COLO829 (cell line): ENCODE data around the gene DCHS1.

Experiments used
- DNase-seq: peaks from one replicate; pipeline ENCODE4 v3.0.0; 2012; ENCODE audit warnings: low spot score

DCHS1 gene

DNA sequence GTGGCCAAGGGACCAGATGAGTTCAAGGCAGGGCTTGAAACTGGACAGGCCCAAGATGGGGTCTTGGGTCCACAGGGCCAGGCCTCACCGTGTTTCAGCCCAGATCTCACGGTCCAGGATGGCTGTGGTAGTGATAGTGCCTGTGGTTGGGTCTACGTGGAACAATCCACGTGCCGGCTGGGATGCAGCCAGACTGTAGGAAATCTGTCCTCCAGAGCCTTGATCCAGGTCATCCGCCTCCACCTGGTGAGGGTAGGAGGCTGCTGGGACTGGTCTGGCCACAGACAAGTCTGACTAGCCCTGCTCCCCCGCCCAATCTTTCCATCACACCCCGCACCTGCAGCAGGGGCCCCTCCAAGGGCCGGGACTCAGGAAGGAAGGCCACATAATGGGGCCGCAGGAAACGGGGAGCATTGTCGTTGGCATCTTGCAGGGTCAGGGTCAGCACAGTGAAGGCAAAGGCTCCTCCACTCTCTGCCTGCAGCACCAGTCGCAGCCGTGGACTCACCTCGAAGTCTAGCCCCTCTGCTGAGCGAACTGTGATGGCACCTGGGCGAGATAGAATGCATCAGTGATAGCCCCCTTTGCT is 29.7 kb downstream of the DCHS1 start:
- no peak for DNase-seq

DNA sequence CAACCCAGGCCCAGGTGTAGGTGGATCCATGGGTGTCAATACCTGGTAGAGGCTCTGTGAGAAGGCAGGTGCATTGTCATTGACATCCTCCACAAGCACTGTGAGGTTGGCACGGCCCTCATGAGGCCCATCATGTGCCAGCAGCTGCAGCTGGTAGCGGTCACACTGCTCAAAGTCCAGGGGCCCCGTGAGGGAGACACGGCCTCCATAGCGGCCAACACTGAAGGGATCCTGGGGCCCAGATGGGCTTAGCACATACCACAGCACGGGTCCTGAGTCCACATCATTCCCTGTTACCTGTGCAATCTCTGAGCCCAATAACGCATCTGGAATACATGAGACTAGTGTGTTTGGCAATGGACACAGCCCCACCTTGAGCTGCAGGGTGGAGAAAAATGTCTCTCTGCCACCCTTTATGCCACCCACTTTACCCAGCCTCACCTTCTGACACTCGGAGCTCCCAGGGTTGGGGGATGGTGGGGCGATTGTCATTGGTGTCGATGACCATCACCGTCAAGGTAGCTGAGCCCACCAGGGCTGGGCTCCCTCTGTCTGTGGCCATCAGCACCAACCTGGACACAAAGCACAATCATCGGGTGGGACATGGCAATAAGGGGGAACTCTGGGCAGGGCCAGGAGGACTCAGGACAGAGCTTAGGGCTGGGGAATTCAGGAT is 30.3 kb downstream of the DCHS1 start:
- no peak for DNase-seq

DNA sequence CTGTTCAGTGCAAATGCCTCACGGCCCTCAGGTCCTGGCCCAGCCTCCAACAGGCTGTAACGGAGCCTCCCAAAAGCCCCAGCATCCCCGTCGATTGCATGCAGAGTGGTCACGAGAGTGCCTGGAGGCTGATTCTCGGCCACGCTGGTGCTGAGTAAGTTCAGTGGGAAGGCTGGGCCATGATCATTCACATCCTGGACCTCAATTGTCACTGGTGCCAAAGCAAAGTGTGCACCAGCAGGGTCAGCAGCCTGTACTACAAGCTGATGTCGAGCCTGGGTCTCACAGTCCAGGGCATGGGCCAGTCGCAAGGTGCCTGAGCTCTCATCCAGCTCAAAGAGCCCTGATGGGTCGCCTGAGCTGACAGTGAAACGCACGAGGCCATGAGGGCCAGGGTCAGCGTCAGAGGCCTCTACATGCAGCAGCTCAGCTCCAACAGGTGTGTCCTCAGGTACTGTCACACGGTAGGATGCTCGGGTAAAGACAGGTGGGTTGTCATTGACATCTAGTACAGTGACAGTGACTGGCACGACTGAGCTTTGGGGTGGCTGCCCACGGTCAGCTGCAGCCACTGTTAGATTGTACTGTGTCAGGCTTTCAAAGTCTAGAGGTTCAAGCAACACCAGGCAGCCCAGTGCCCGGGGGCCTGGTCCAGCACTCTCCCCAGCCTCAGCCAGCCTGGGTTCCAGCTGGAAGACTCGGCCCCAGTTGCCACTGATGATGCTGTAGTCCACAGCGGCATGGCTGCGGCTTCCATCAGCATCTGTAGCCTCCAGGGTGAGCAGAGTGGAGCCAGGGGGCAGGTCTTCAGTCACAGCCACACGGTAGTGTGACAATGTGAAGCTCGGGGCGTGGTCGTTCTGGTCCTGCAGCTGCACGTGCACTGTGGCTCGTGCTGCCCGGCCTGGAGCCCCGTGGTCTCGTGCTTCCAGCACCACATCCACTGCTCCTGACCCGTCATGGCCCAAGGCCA is 31.9 kb downstream of the DCHS1 start:
- no peak for DNase-seq

DNA sequence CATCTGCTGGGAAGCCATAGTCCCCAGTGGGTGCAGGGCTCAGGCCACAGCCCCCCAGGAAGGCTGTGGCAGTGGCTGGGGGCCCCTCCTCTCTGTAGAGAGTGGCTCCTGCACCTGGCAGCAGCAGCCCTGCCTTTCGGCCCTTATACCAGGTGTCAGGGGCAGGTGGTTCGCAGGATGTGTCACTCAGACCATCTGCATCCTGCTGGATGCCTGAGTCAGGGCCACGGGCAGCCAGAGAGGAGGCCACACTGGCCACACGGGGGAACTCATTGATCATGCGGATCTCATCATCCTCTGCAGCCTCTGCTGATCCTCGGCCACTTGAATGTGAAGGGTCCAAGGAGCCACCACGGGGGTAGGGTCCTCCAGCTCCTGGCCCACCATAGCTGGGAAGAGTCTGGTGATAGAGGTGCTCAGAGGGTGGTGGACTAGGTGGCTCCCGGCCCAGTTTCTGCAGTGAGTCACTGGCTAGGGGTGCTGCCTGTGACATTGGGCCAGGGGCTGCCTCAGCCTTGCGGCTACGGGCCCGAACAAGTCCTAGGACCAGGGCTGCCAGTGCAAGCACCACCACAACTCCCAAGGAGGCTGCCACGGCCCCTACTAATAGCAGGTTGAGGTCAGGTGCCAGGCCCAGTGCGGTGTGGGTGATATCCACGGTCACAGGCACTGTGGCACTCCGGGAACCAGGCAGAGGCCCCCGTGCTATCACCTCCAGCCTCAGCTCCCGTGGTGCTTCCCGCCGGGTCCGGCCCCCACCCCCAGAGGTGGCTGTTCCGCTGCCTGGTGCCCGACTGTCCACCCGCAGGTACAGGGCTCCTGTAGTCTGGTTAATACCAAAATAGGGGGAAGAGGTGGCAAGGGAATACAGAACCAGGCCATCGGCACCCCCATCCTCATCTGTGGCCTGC is 33.1 kb downstream of the DCHS1 start:
- DNase-seq = no peak

DNA sequence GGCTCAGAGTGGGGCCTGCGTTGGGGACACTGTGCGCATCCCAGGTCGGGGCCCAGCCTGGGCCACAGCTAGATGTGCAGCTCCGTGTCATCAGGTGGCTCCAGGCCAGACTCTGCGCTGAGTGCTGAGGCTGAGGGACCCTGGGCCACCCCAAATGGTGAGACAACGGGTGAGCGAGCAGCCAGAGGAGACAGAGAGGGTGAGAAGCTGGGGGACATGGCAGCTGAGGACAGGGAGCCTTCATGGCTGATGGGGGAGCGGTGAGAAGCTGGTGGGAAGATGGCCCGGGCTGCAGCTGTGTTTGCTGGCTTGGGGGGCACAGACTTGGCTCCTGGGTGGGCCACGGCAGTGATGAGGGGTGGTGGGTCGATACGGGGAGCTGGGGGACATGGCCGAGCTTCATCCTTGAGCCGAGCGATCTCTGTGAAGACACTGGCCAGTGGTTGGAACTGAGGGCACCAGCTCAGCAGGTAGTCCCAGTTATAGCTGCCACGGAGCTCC is 33.8 kb downstream of the DCHS1 start:
- DNase-seq = no peak

DNA sequence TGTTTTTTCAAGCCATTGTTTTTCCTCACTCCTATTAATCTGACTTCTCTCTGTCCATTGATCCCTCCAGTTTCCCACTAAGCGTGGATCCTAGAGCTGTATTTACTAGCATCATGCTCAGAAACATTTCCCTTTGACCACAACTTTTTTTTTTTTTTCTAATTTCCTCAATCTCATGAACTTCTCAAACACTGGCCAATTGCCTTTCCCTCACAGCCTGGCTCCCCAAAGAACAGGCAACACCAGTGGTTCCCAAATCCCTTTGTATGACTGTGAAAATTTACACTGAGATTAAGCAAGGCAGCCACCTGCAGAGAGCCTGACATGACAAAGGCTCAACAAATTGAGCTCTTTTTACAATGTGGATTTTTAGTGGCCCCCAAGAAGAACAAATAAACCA is 35.0 kb downstream of the DCHS1 start:
- no peak for DNase-seq

DNA sequence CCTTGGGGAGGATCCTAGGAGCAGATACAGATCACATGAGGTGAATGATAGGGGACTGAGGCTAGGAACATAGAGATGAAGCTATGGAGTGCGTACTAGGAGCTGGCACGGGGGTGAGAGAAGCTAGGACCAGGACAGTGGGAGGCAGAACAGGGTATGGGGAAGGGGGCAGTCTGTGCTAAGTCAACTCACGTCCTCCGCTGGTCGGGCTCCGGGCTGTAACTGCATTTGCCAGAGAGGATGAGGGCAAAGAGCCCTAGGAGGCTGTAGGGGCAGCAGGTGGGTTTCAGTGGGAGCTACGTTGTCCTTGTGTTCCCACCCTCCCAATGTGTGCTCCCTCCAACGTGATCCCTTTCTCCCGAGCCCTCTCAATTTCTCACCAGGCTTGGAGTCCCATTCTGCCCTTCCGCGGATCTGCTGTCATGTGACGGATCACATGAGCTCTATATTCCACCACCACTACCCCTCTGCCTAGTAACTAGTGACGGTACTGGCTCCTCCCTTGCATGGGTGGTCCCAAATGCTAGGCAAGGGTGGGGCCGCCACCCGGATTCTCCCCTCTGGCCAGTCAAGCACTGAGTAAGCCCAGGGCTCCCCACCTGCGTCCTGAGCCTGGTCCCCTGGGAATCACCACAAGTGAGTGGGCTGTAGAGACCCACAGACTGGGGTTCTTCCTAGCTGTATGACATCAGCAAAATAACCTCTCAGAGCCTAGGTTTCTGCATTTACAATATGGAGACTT is 36.4 kb downstream of the DCHS1 start, which contains the start of gene TPP1:
Gene TPP1, minus strand, starts transcription at position 419 of the 742 bp plus-strand sequence. Its CDS starts 22 bp downstream, at position 397.
- peak; percentile 99 for DNase-seq

DNA sequence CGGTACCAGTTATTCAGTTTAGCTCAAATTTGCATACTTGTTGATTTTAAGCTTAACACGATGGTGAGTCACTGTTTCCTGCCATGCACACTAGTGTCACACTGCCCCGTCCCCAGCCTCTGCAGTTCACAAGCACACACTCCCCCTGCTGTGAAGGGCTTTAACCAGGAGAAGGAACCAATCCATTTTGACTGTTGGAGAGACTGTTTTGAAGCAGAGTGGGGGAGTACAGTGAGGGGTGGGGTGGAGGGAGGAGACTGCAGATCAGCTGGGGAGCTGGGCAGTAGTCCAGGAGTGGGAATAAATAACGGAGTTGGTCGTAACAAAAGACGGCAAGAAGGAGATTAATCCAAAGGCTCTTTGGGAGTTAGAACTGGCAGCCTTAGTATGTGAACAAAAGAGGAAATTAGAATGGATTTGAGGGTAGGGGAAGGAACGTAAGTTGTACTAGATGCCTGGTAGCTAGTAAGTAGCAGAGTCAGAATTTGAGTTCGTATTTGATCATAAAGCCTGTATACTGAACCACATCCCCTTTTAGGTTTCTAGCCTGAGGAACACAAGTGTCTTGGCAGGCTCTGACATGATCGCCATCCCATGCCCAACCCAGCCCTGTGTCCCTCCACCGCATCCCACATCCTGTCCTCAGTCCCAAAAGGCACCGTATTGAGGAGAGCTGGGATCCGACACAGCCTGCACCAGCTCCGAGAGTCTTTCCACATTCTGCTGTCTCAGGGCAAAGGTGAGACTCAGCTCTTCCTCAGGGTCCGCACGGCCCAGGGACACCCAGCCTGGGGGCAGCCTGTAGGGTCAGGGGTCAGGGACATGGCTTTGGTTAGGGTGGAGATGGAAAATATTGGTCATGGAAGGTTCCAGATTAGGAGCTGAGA is 37.2 kb downstream of the DCHS1 start:
- peak; percentile 78 for DNase-seq

DNA sequence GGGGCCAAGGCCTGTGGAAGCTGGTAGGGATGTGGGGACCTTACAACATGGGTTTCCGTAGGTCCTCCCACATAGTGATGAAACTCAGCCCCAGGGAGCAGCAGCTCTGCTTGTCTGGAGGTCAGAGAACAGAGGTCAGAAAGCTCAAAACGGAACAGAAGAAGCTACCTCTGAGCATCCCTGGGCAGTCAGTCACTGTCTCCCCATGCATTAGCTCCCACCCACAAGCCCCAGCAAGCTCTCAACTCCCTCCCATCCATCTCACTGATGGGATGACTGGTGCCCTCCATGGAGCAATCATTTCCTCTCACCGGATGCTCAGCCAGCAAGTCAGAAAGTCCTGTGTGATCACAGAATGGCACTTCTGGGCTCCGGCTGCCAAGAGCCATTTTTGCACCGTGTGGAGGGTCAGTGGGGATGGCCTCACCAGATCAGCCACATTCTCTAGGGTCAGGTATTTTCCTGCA is 38.3 kb downstream of the DCHS1 start:
- no peak for DNase-seq

DNA sequence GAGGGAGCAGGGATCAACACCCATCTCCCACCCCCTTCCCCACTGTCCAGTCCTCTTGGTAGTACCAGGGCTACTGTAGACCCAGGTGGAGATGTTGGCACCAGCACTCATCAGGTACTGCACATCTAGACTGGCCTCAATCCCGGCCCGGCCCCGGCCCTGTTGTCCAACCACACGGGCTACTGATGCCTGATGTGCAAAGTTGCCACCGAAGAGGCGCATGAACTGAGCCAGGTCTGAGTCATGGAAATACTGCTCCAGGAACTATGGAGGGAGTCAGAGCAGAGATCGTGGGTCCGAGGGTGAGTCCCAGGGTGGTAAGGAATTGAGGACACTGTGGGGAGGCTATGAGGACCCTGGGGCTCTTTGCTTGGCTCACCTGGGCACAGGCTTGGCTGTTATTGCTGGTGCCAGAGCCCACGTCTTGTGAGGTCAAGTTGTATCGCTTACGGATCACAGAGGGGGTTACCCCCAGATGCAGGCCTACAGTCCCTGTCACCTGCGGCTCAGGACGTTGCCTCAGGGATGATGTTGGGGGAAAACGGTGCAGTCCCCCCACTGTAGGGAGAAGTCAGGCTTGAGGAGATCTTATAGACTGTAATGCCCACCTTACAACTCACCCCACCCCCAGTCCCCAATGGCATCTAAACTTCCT is 38.9 kb downstream of the DCHS1 start:
- no peak for DNase-seq

DNA sequence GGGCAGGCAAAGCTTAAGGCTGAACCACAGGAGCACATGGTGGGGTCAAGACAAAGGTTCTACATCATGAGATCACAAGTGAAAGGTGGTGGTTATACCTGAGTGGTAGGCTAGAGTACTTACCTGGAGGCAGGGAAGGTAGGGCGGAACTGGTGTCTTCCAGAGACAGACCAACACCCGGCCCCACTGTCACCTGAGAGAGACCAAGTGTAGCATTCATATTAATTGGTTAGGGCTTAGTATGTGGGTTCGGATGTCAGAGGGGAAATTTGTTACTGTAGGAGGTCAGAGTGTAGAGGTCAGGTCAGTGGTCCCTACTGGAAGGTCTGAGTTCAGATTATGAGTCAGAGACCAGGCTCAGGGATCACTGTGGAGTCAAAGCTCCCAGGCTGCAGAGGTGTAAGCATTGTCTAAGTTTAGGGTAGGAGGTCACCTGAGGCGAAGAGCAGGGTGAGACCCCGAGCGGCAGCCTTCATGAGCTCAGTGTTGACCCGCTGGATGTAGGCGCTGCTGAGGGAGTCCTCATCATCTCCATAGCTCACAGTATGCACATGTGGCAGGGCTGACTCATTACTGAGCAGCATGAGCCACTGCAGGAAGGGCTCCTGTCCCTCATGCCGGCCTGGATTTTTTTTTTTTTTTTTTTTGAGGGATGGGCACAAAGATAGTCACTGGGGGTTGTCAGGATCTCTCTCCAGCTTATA is 39.6 kb downstream of the DCHS1 start:
- DNase-seq = no peak

DNA sequence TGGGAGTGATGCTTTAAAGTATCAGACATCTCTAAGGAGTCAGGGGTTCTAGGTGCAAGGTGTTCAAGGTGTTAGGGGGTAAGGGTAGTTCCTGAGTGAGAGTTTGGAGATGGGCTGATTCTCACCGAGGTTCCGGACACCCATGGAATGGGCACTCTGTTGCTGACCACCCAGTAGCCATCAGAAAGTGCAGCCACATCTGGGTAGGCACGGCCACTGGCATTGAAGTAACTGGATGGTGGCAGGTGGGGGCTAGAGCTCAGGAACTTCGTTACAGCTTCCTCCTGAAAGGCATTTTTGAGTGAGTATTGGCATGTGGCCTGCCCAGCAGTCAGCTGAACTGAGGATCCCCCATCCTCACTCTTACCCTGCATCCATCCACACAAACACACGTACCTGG is 40.6 kb downstream of the DCHS1 start:
- no peak for DNase-seq

DNA sequence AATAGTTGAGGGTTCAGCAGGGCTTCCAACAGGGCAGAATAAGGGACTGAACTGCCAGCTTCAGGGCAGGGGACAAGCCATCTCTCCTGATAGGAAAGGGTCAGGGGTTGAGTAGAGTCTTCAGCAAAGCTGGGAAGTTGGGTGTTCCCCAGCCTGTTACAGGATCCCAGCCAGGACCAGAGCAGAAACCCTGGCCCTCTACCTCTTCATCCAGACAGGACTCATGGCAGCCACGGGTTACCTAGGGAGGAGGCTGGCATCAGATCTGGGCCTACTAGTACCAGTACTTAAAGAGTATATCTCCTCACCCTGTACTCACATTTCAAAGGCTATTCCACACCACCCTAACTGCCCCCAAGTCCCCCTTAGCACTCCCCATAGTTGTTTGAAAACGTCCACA is 41.2 kb downstream of the DCHS1 start:
- DNase-seq = no peak

DNA sequence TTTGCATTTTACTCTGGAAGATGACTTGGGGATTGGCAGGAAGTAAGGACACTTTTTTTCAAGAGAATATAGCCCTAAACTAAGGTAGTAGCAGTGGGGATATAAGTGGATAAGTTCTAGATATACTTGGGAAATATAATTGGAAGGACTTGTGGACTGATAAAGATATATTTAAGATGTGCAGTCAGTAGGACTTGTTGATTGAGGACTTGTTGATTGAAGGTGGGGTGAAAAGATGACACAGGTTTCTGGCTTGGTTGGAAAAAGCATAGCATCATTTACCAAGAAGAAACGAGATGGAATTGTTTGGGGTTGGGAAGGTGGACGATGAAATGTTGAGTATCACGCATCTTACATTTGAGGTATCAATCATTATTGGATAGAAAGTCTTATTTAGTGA is 42.1 kb downstream of the DCHS1 start:
- DNase-seq = no peak

DNA sequence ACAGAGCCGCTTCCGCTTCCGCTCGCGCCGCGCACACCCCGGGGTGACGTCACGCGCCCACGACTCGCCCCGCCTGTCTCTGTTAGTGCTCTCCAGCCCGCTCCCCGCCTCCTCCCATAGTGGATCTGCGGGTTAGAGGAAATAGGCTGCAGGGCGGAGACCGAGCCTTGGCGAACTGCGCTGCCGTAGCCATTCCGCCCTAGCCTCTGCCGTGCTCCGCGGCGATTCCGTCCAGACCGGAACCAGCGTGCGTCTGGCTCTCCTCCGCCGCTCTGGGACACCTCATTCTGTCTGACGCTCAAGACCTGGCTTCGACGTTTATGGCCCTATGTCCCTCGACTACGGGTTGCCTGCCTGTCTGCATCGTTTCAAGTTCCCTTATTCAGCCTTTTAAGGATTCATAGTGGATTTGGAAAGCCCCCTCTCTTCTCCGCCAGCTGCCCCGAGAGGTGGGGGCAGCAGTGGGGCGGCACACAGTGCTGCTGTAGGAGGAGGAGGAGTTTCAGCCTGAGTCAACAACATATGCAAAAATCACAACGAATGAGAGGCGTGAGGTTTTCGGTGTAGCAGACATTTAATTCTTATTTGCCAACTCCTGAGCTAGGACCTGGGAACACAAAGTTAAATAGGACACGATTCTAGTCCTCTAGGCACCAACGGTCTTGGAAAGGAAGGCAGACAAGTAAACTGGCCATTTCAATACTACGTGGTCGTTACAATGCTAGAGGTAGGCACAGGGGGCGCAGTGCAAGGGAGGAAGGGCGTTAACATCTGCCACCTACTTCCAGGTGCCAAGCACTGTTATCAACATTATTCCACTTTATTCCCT is 43.2 kb downstream of the DCHS1 start, which contains the start of gene TAF10:
Gene TAF10, minus strand, starts transcription at position 4 of the 829 bp plus-strand sequence. CDS start 27 bp downstream, outside the sequence.
- peak; percentile 89 for DNase-seq

DNA sequence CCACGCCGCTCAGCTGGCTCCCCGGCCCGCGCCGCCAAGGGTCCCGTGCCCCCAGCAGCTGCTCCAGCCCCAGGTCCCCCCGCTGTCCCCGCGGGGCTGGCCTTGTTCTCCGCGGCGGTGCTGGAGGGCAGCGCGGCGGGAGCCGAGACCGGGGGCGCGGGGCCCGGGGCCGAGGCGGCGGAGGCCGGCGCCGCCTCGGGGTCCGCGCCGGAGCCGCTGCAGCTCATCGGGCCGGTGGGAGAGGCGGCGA is 43.7 kb downstream of the DCHS1 start:
- no peak for DNase-seq

DNA sequence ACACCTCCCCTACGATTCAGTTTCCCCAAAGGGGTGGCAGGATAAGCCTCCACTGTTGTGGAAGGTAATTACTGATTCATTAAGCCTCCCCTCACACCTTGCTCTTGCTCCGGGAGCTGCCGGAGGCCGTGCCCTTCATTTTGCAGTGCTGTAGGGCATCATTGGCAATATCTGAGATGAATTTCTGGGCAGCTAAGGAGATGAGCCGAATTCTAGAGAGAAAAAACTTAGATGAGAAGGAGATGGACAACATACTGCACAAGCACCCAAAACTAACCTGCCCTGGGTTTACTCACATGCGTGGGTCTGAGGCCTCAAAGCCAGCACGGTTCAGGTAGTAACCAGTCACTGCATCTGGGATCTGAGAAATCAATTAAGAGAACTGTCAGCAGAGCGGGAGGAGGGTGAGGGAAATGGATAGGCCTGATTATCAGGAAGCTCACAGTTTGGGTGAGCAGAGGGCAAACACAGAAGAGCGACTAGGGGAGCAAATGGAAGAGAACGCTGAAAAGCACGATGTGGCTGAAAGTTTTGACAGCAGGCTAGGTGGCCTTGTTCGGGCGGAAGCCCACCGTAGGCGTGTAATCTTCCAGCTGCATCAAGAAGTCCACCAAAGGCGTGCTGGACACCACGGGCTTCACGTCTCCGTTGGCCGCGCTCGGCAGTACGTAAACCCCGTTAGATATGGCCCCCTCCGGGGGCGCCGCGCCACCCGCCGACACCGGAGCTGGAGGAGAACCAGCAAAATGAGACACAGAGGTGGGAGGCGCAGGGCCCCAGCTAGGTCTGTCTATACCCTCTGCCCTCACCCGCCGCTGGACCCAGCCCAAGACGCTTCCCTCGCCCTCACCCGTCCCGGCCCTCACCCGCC is 44.3 kb downstream of the DCHS1 start:
- DNase-seq = no peak
